ENCODE data around the gene RNF150. TPM values are rescaled to one million over a fixed set of nuclear protein-coding genes. Genes with fewer than 3 reads are reported as not detected.
A peak's percentile ranks its signal among the peaks of the same experiment; 100 is the strongest.

The RNF150 gene
- total and polyA plus RNA-seq, 3 donors from 2014 or later = 4.7 to 7.8 (median 6.5) TPM

DNA sequence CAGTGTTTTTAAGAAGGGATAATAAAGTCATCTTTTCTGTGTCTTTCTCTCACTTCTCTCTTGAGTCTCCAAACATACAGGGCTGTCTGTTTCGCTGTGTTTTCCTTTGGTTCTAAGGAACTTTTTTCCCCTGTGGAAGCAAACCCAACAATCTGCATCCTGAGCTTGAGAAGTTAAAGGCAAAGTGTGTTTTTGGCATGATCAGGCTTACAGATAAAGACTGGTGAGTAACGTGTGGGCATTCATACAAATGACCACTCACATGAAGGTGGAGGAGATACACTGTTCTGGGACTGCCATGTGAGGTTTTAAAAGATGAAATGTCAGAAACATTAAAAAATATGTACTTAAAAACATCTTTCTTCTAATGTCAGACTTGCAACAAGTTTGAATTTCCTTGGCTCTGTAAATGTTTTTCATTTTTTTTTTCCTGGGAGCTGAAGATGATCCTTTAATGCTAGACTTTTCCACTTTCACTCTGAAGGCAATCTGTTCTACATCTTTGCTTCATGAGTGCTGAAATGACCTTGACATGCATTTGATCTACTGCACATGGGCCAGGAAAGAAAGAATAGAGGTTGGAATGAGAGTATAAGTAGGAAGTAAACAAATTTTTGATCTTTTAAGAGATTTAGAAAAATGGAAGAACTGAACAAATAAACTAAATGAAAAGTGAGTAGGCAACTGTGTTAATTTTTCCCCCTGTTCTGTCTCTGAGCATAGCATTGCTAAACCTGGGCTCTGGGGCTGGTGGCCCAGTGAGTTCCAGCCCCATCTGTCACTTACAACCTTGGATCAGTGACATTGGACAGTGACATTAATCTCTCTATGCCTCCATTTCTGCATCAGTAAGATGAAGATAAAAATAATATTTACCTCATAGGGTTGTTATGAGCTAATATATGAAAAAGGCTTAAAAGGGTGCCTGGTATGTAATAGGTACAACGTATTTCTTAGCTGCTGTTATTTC is 226.0 kb downstream of the RNF150 start:
- intact Hi-C loops (cut with DNase I; ENCODE audit: low total_unique reads) = no loop called here
- H3K9me3 ChIP-seq = no peaks in the 10 kb centered on the region
- H3K27ac ChIP-seq = no peak overlapping the region
- WGBS, 2 donors = 60 to 71% methylated on average over 3 of the region's 3 CpGs
- TF ChIP-seq CTCF (IDR thresholded peaks at IDR 0.05) (no peak), POLR2A (IDR thresholded peaks at IDR 0.05) (no peak)
- H3K4me3 ChIP-seq = no peak overlapping the region
- H3K4me1 ChIP-seq = peaks cover 5% of the 10 kb centered on the region
- no peak for DNase-seq
- no peaks in the 10 kb centered on the region for H3K36me3 ChIP-seq (ENCODE audit: low read depth, missing control alignments)
- no peaks in the 10 kb centered on the region for H3K27me3 ChIP-seq

- H3K27me3 ChIP-seq = no peaks in the 10 kb centered on the region
- H3K4me1 ChIP-seq = peaks cover 5% of the 10 kb centered on the region
- DNase-seq = peak; percentile 36
- TF ChIP-seq CTCF (IDR thresholded peaks at IDR 0.05) = no peak
- no peak for TF ChIP-seq POLR2A (IDR thresholded peaks at IDR 0.05)
- H3K9me3 ChIP-seq = no peaks in the 10 kb centered on the region
- H3K36me3 ChIP-seq (ENCODE audit: low read depth, missing control alignments) = no peaks in the 10 kb centered on the region
- H3K27ac ChIP-seq = no peak overlapping the region
- 30 to 57% methylated on average over 2 of the region's 2 CpGs for WGBS, 2 donors
- intact Hi-C loops (cut with DNase I; ENCODE audit: low total_unique reads) = no loop called here
- H3K4me3 ChIP-seq = no peak overlapping the region
Observed at GRCh38 chr4:140904904-140905303, 228.4 kb downstream of the RNF150 start.

DNA sequence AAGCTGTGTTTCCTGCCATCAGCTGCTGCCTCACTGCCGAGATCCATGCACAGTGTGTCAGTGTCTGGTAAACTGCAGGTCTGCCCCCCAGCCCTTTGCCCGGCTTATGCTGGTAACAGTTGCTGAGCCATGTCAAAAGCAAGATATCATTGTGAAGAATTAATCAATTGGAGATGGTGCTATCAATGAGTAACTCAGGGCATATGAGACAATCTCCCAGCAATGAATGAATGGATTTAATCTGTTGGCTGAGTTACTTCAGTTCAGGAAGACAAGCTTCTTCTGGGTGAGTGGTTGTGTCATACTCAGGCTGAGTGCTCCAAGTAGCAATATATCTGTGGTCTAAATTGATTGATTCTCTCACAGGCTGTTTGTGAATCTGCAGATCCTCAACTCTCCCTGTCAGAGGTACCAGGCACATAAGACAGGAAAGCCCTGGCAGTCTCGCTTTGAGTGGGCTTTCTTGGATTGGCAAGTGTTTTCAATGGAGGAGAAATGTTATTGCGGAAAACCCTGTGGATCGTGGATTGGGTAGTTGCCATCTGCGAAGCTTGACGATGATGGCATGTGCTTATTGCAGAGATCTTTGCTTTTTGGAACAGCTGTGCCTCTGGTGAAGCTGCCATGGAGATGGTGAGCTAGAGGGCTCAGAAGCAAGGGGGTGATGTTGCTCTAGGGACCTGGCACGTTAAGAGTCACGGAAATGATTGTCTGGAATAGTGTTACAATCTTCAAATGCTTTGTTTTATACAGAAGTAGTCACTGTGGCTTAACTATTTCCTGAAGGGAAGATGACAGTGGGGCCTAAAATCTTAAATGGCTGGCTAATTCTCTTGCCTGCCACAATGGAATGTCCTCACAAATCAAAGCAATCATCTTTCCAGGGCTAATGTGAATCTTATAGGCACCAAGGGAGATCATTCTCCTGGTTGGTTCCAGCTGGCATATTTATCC is 229.5 kb downstream of the RNF150 start:
- H3K9me3 ChIP-seq = no peaks in the 10 kb centered on the region
- no peak for TF ChIP-seq POLR2A (IDR thresholded peaks at IDR 0.05)
- no peak for TF ChIP-seq CTCF (IDR thresholded peaks at IDR 0.05)
- DNase-seq = no peak
- H3K27ac ChIP-seq = no peak overlapping the region
- H3K36me3 ChIP-seq (ENCODE audit: low read depth, missing control alignments) = no peaks in the 10 kb centered on the region
- H3K27me3 ChIP-seq = no peaks in the 10 kb centered on the region
- intact Hi-C loops (cut with DNase I; ENCODE audit: low total_unique reads) = no loop called here
- H3K4me3 ChIP-seq = no peak overlapping the region
- H3K4me1 ChIP-seq = peaks cover 5% of the 10 kb centered on the region
- 78 to 85% methylated on average over 9 of the region's 9 CpGs for WGBS, 2 donors

GRCh38 chr4:140901736-140902336 is 231.4 kb downstream of the RNF150 start:
- H3K4me1 ChIP-seq = no peaks in the 10 kb centered on the region
- no peak for DNase-seq
- no peaks in the 10 kb centered on the region for H3K27me3 ChIP-seq
- TF ChIP-seq CTCF (IDR thresholded peaks at IDR 0.05) (no peak), POLR2A (IDR thresholded peaks at IDR 0.05) (no peak)
- H3K4me3 ChIP-seq = no peak overlapping the region
- H3K36me3 ChIP-seq (ENCODE audit: low read depth, missing control alignments) = no peaks in the 10 kb centered on the region
- WGBS, 2 donors = 78 to 91% methylated on average over 1 of the region's 1 CpG
- no peaks in the 10 kb centered on the region for H3K9me3 ChIP-seq
- intact Hi-C loops (cut with DNase I; ENCODE audit: low total_unique reads) = no loop called here
- no peak overlapping the region for H3K27ac ChIP-seq
